Panc1 (cell line): ENCODE data around the gene MSMB. TPM values are rescaled to one million over a fixed set of nuclear protein-coding genes. Genes with fewer than 3 reads are reported as not detected.

Experiments
- ATAC-seq: fragments of 200-7000 bp; cut with Tn5 transposase; 2 replicates; pipeline ENCODE4 v1.9.1; 2020; ENCODE audit warnings: mild to moderate bottlenecking, moderate library complexity
- BruUV-seq: library from RNA; stranded (reverse); fragments of 400-500 nt; replicated peaks from 2 replicates; lab custom pipeline; 2021; lab: Mats Ljungman, UMichigan
- CTCF ChIA-PET: fragments of 300-600 bp; sonication (Branson Sonifier 250); formaldehyde crosslinking; loops from one replicate; lab custom pipeline; 2022; ENCODE audit warnings: antibody characterized with exemption; lab: Charles Lee
- POLR2A ChIA-PET: fragments of 300-600 bp; sonication (Branson Sonifier 250); formaldehyde crosslinking; loops from one replicate; lab custom pipeline; 2022; ENCODE audit warnings: antibody characterized with exemption; lab: Charles Lee
- DNase-seq: peaks from one replicate; pipeline ENCODE4 v3.0.0-alpha.2; 2010; ENCODE audit warnings: low read depth, low spot score
- H3K27ac ChIP-seq: 2 replicates; pipeline ENCODE4 v1.5.1; 2011; ENCODE audit warnings: mild to moderate bottlenecking, low read length, inconsistent platforms
- H3K27me3 ChIP-seq: fragments of 200-500 bp; sonication (Bioruptor generic); 2 replicates; pipeline ENCODE4 v1.6.0; 2014; ENCODE audit warnings: low read length, inconsistent platforms; ENCODE audit not compliant: control insufficient read depth, insufficient read depth
- H3K36me3 ChIP-seq: fragments of 200-500 bp; sonication (Bioruptor generic); 2 replicates; pipeline ENCODE4 v1.5.1; 2014; ENCODE audit warnings: inconsistent platforms, mild to moderate bottlenecking, low read length, moderate library complexity; ENCODE audit not compliant: control insufficient read depth, insufficient read depth
- H3K4me1 ChIP-seq: 2 replicates; pipeline ENCODE4 v1.5.1; 2011; ENCODE audit warnings: inconsistent platforms, mild to moderate bottlenecking, low read length, moderate library complexity; ENCODE audit not compliant: control insufficient read depth, insufficient read depth
- H3K4me3 ChIP-seq, 2 experiments: 2 replicates each; pipeline ENCODE4 v1.5.1; 2011 to 2012; ENCODE audit warnings: low read depth in 2 of 2, low read length in 2 of 2, mild to moderate bottlenecking in 2 of 2, inconsistent platforms in 1 of 2, moderate library complexity in 1 of 2
- H3K9me3 ChIP-seq: fragments of 200-500 bp; sonication (Bioruptor generic); 2 replicates; pipeline ENCODE4 v1.5.1; 2014; ENCODE audit warnings: low read depth, mild to moderate bottlenecking, inconsistent platforms, low read length, moderate library complexity; ENCODE audit not compliant: control insufficient read depth, insufficient read depth
- POLR2AphosphoS5 ChIP-seq: IDR thresholded peaks from 2 replicates; pipeline ENCODE4 v1.6.1; 2012; ENCODE audit warnings: mild to moderate bottlenecking, low read depth, low read length, moderate library complexity
- REST ChIP-seq, 2 experiments: IDR thresholded peaks; 2 replicates each; pipeline ENCODE4 v1.6.1; 2011 to 2012; ENCODE audit warnings: low read depth in 2 of 2, control low read depth in 1 of 2, low read length in 1 of 2, mild to moderate bottlenecking in 1 of 2, moderate library complexity in 1 of 2; ENCODE audit not compliant: insufficient read depth in 1 of 2
- SIN3A ChIP-seq: IDR thresholded peaks from 2 replicates; pipeline ENCODE4 v1.6.1; 2012; ENCODE audit warnings: low read depth, mild to moderate bottlenecking, low read length, moderate library complexity, borderline replicate concordance; ENCODE audit not compliant: insufficient read depth
- TCF7L2 ChIP-seq: IDR thresholded peaks from 2 replicates; pipeline ENCODE4 v1.6.1; 2011; ENCODE audit warnings: mild to moderate bottlenecking, low read depth, low read length, inconsistent platforms
- in situ Hi-C: cut with HindIII; loops from 2 replicates; pipeline ENCODE4 v1.10.0; 2016; ENCODE audit warnings: low sequenced_read_pairs, low pct_unique_long_range_greater_than_20kb
- intact Hi-C: fragments of 100-400 bp; cut with micrococcal nuclease; formaldehyde crosslinking; loops from one replicate; pipeline ENCODE4 v1.10.0; 2022; ENCODE audit not compliant: unreplicated experiment
- total RNA-seq: library from RNA; stranded (reverse); gene quantifications from one replicate; pipeline ENCODE4 v1.2.1, GENCODE V29; 2021; ENCODE audit not compliant: unreplicated experiment
- TF ChIP-seq, protein P1 (sequence below): fragments of 450-650 bp; IDR thresholded peaks from 2 replicates; pipeline ENCODE4 v1.5.1; 2017; ENCODE audit warnings: mild to moderate bottlenecking

Gene MSMB
- total RNA-seq, 1 experiment from 2014 or later = not detected

DNA sequence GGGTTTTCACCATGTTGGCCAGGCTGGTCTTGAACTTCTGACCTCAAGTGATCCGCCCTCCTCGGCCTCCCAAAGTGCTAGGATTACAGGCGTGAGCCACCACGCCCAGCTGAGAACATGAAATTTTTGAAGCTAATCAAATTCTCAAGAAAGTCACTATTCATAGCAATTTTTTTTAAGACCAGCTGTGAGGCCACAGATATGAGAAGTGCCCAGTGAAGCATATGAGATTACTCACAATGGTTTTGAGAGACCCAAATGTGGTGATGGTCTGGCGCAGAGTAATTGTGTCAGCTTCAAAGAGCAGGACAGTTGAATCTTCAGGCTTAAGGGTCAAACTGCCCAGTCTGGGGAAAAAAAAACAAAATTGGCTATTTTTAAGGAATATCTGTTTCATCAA, 31.9 kb downstream of the MSMB start:
- TF ChIP-seq REST (IDR thresholded peaks at IDR 0.05; ENCODE audit: insufficient read depth in 1 of 2, low read depth in 2 of 2, low read length in 1 of 2) (no peak), POLR2AphosphoS5 (no peak), TCF7L2 (no peak), SIN3A (no peak)
- TF ChIP-seq, protein P1, sequence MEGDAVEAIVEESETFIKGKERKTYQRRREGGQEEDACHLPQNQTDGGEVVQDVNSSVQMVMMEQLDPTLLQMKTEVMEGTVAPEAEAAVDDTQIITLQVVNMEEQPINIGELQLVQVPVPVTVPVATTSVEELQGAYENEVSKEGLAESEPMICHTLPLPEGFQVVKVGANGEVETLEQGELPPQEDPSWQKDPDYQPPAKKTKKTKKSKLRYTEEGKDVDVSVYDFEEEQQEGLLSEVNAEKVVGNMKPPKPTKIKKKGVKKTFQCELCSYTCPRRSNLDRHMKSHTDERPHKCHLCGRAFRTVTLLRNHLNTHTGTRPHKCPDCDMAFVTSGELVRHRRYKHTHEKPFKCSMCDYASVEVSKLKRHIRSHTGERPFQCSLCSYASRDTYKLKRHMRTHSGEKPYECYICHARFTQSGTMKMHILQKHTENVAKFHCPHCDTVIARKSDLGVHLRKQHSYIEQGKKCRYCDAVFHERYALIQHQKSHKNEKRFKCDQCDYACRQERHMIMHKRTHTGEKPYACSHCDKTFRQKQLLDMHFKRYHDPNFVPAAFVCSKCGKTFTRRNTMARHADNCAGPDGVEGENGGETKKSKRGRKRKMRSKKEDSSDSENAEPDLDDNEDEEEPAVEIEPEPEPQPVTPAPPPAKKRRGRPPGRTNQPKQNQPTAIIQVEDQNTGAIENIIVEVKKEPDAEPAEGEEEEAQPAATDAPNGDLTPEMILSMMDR = no peak
- H3K36me3 ChIP-seq = peaks cover 35% of the 10 kb centered on the region
- H3K4me1 ChIP-seq = peaks cover 4% of the 10 kb centered on the region; the same call in 1 of the 2 replicates
- ATAC-seq = no peak
- no peak overlapping the region for H3K4me3 ChIP-seq
- H3K27ac ChIP-seq = no peak overlapping the region
- ChIA-PET POLR2A (no interaction called here), CTCF (no interaction called here)
- BruUV-seq = no TSS peak
- H3K9me3 ChIP-seq = no peaks in the 10 kb centered on the region
- in situ Hi-C loops (no loop called here), intact Hi-C loops (no loop called here)
- no peaks in the 10 kb centered on the region for H3K27me3 ChIP-seq
- no peak for DNase-seq

GRCh38 chr10:46012746-46013145, 33.3 kb downstream of the MSMB start:
- in situ Hi-C loops = no loop called here
- POLR2A ChIA-PET = no interaction called here
- peaks cover 48% of the 10 kb centered on the region for H3K36me3 ChIP-seq
- no peak for DNase-seq
- H3K27me3 ChIP-seq = no peaks in the 10 kb centered on the region
- ATAC-seq = no peak
- no TSS peak for BruUV-seq
- H3K9me3 ChIP-seq = no peaks in the 10 kb centered on the region
- H3K4me1 ChIP-seq = no peaks in the 10 kb centered on the region
- intact Hi-C loops = no loop called here
- H3K27ac ChIP-seq = no peak overlapping the region
- TF ChIP-seq REST (IDR thresholded peaks at IDR 0.05; ENCODE audit: insufficient read depth in 1 of 2, low read depth in 2 of 2, low read length in 1 of 2) = no peak
- no peak for TF ChIP-seq SIN3A
- no peak for TF ChIP-seq POLR2AphosphoS5
- TF ChIP-seq, protein P1 = no peak
- no peak for TF ChIP-seq TCF7L2
- CTCF ChIA-PET = no interaction called here
- H3K4me3 ChIP-seq = no peak overlapping the region
